HCT116 (cell line): ENCODE results near the gene ADGRL3. TPM values are rescaled to one million over a fixed set of nuclear protein-coding genes. Genes with fewer than 3 reads are reported as not detected.

Experiments used
- ATAC-seq: fragments of 200-7000 bp; cut with Tn5 transposase; 2 replicates; pipeline ENCODE4 v1.9.1; 2020; ENCODE audit warnings: mild to moderate bottlenecking, moderate library complexity
- BruUV-seq: library from RNA; stranded (reverse); fragments of 400-500 nt; replicated peaks from 2 replicates; lab custom pipeline; 2021; lab: Mats Ljungman, UMichigan
- CTCF ChIA-PET: fragments of 300-600 bp; sonication (Branson Sonifier 250); formaldehyde crosslinking; loops from one replicate; lab custom pipeline; 2021; ENCODE audit warnings: antibody characterized with exemption; lab: Charles Lee
- POLR2A ChIA-PET: fragments of 300-600, 350-600 bp; sonication (Branson Sonifier 250); formaldehyde crosslinking; loops from one replicate; lab custom pipeline; 2021; ENCODE audit warnings: antibody characterized with exemption; lab: Charles Lee
- RAD21 ChIA-PET, 2 experiments: fragments of 300-600 bp; sonication (Branson Sonifier 250); formaldehyde crosslinking; loops; one replicate each; lab custom pipeline; 2023; ENCODE audit warnings: low total read pairs in 2 of 2; ENCODE audit not compliant: uncharacterized antibody in 2 of 2, unreplicated experiment in 2 of 2, low non-redundant PET in 1 of 2; lab: Charles Lee
- DNase-seq: peaks from one replicate; pipeline ENCODE4 v3.0.0-alpha.2; 2010; ENCODE audit warnings: low read depth, low spot score
- H2AFZ ChIP-seq: fragments of 200-600 bp; shearing (Covaris generic), sonication (generic); 2 replicates; pipeline ENCODE4 v1.6.1; 2017; ENCODE audit warnings: low read depth, mixed run types, mixed read lengths, antibody characterized with exemption, low read length; ENCODE audit not compliant: poor library complexity, severe bottlenecking
- H3K27ac ChIP-seq: 2 replicates; pipeline ENCODE4 v1.5.1; 2012; ENCODE audit warnings: low read depth, low read length
- H3K27me3 ChIP-seq: fragments of 200-600 bp; sonication (generic); 2 replicates; pipeline ENCODE4 v1.6.1; 2016; ENCODE audit warnings: mixed run types, low read length, mixed read lengths; ENCODE audit not compliant: insufficient read depth
- H3K36me3 ChIP-seq, 2 experiments: fragments of 200-500 bp in 1 of 2; fragments of 200-600 bp in 1 of 2; sonication (Bioruptor generic) in 1 of 2; sonication (generic) in 1 of 2; 2 replicates each; pipeline versions ENCODE4 v1.5.1 to v1.6.1; 2014 to 2016; ENCODE audit warnings: low read length in 2 of 2, inconsistent platforms in 1 of 2, mixed read lengths in 1 of 2, mixed run types in 1 of 2; ENCODE audit not compliant: insufficient read depth in 2 of 2, control insufficient read depth in 1 of 2
- H3K4me1 ChIP-seq, 2 experiments: fragments of 200-600 bp in 1 of 2; sonication (generic) in 1 of 2; 2 replicates each; pipeline versions ENCODE4 v1.5.1 to v1.6.1; 2012 to 2017; ENCODE audit warnings: low read length in 2 of 2, inconsistent platforms in 1 of 2, mild to moderate bottlenecking in 1 of 2, mixed read lengths in 1 of 2, mixed run types in 1 of 2, moderate library complexity in 1 of 2; ENCODE audit not compliant: insufficient read depth in 2 of 2, control insufficient read depth in 1 of 2
- H3K4me2 ChIP-seq: fragments of 200-600 bp; sonication (generic); 2 replicates; pipeline ENCODE4 v1.6.1; 2017; ENCODE audit warnings: mixed run types, low read length, mixed read lengths
- H3K4me3 ChIP-seq, 2 experiments: fragments of 200-600 bp in 1 of 2; sonication (generic) in 1 of 2; replicated peaks in 1 of 2; 2 replicates each; pipeline ENCODE4 v1.5.1; 2011 to 2016; ENCODE audit warnings: low read length in 2 of 2, control low read depth in 1 of 2, low read depth in 1 of 2, mild to moderate bottlenecking in 1 of 2, mixed read lengths in 1 of 2, mixed run types in 1 of 2
- H3K79me2 ChIP-seq: fragments of 200-600 bp; sonication (generic); 2 replicates; pipeline ENCODE4 v1.6.1; 2017; ENCODE audit warnings: mild to moderate bottlenecking, mixed run types, low read length, moderate library complexity, mixed read lengths; ENCODE audit not compliant: insufficient read depth
- H3K9ac ChIP-seq: fragments of 200-600 bp; sonication (generic); 2 replicates; pipeline ENCODE4 v1.6.1; 2016; ENCODE audit warnings: low read length, mixed read lengths
- H3K9me2 ChIP-seq: fragments of 200-600 bp; sonication (generic), shearing (Covaris generic); 2 replicates; pipeline ENCODE4 v1.6.1; 2017; ENCODE audit warnings: mixed run types, mild to moderate bottlenecking, moderate library complexity; ENCODE audit not compliant: insufficient read depth
- H3K9me3 ChIP-seq, 2 experiments: fragments of 200-500 bp in 1 of 2; fragments of 200-600 bp in 1 of 2; sonication (Bioruptor generic) in 1 of 2; sonication (generic) in 1 of 2; 2 replicates each; pipeline ENCODE4 v1.6.1; 2014 to 2017; ENCODE audit warnings: low read length in 2 of 2, mixed read lengths in 2 of 2, inconsistent platforms in 1 of 2, low read depth in 1 of 2, mild to moderate bottlenecking in 1 of 2, mixed run types in 1 of 2, moderate library complexity in 1 of 2; ENCODE audit not compliant: control insufficient read depth in 1 of 2, insufficient read depth in 1 of 2
- H4K20me1 ChIP-seq: fragments of 200-600 bp; sonication (generic), shearing (Covaris generic); 2 replicates; pipeline ENCODE4 v1.6.1; 2017; ENCODE audit warnings: mixed run types, mild to moderate bottlenecking, moderate library complexity; ENCODE audit not compliant: insufficient read depth
- EGR1 ChIP-seq: IDR thresholded peaks from 2 replicates; pipeline ENCODE4 v1.6.1; 2012; ENCODE audit warnings: low read depth
- ELF1 ChIP-seq: IDR thresholded peaks from 2 replicates; pipeline ENCODE4 v1.6.1; 2012; ENCODE audit warnings: low read depth, borderline replicate concordance
- EZH2 ChIP-seq: fragments of 200-600 bp; sonication (generic); IDR thresholded peaks from 2 replicates; pipeline ENCODE4 v1.6.1; 2017; ENCODE audit warnings: antibody characterized with exemption, mixed run types
- EZH2phosphoT487 ChIP-seq: fragments of 200-600 bp; IDR thresholded peaks from 2 replicates; pipeline ENCODE4 v1.6.1; 2018; ENCODE audit warnings: antibody characterized with exemption, borderline replicate concordance
- POLR2A ChIP-seq: IDR thresholded peaks from 2 replicates; pipeline ENCODE4 v1.7.0; 2011; ENCODE audit warnings: borderline replicate concordance; ENCODE audit not compliant: insufficient read depth, insufficient read length; ENCODE audit errors: extremely low read depth
- RAD21 ChIP-seq: IDR thresholded peaks from 2 replicates; pipeline ENCODE4 v1.6.1; 2012; ENCODE audit warnings: low read depth, mild to moderate bottlenecking
- SP1 ChIP-seq: IDR thresholded peaks from 2 replicates; pipeline ENCODE4 v1.6.1; 2012; ENCODE audit warnings: low read depth
- TCF7L2 ChIP-seq: IDR thresholded peaks from 2 replicates; pipeline ENCODE4 v1.7.0; 2011; ENCODE audit warnings: borderline replicate concordance, inconsistent platforms; ENCODE audit not compliant: insufficient read depth, insufficient read length; ENCODE audit errors: extremely low read depth
- ZFX ChIP-seq: fragments of 450-650 bp; IDR thresholded peaks from 2 replicates; pipeline ENCODE4 v1.6.1; 2017
- intact Hi-C: fragments of 100-400 bp; cut with micrococcal nuclease; formaldehyde crosslinking; loops from 2 replicates; pipeline ENCODE4 v1.10.0; 2022
- total RNA-seq: library from RNA; stranded (reverse); gene quantifications from one replicate; pipeline ENCODE4 v1.2.1, GENCODE V29; 2021; ENCODE audit not compliant: unreplicated experiment
- TF ChIP-seq, protein P1 (sequence below): IDR thresholded peaks from 2 replicates; pipeline ENCODE4 v1.6.1; 2012; ENCODE audit warnings: low read depth
- TF ChIP-seq, protein P2 (sequence below), 3 experiments: fragments of 200-600 bp in 1 of 3; sonication (generic) in 1 of 3; IDR thresholded peaks in 2 of 3; conservative IDR thresholded peaks in 1 of 3; 2 replicates each; pipeline ENCODE4 v1.5.1; 2012 to 2017; ENCODE audit warnings: low read depth in 2 of 3, low read length in 2 of 3, antibody characterized with exemption in 1 of 3, borderline replicate concordance in 1 of 3, control low read depth in 1 of 3, mild to moderate bottlenecking in 1 of 3, mixed read lengths in 1 of 3, mixed run types in 1 of 3, moderate library complexity in 1 of 3; ENCODE audit not compliant: insufficient read depth in 1 of 3

ADGRL3 gene
- total RNA-seq, 1 experiment from 2014 or later: not detected

DNA sequence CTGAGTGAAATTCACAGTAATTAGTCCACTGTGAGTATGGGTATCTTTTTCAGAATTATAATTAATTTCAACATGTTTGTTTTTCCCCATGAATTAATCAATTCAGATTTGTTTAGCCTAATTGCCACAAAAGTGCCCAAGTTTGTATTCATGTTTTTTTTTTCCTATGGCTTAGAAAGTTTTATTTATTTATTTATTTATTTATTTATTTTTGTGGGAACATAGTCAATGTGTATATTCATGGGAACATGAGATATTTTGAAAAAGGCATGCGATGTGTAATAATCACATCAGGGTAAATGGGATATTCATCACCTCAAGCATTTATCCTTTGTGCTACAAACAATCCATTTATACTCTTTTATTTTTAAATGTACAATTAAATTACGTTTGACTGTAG lies 475.3 kb downstream of the ADGRL3 start (continued):
- TF ChIP-seq, protein P1, sequence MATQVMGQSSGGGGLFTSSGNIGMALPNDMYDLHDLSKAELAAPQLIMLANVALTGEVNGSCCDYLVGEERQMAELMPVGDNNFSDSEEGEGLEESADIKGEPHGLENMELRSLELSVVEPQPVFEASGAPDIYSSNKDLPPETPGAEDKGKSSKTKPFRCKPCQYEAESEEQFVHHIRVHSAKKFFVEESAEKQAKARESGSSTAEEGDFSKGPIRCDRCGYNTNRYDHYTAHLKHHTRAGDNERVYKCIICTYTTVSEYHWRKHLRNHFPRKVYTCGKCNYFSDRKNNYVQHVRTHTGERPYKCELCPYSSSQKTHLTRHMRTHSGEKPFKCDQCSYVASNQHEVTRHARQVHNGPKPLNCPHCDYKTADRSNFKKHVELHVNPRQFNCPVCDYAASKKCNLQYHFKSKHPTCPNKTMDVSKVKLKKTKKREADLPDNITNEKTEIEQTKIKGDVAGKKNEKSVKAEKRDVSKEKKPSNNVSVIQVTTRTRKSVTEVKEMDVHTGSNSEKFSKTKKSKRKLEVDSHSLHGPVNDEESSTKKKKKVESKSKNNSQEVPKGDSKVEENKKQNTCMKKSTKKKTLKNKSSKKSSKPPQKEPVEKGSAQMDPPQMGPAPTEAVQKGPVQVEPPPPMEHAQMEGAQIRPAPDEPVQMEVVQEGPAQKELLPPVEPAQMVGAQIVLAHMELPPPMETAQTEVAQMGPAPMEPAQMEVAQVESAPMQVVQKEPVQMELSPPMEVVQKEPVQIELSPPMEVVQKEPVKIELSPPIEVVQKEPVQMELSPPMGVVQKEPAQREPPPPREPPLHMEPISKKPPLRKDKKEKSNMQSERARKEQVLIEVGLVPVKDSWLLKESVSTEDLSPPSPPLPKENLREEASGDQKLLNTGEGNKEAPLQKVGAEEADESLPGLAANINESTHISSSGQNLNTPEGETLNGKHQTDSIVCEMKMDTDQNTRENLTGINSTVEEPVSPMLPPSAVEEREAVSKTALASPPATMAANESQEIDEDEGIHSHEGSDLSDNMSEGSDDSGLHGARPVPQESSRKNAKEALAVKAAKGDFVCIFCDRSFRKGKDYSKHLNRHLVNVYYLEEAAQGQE: no peak

DNA sequence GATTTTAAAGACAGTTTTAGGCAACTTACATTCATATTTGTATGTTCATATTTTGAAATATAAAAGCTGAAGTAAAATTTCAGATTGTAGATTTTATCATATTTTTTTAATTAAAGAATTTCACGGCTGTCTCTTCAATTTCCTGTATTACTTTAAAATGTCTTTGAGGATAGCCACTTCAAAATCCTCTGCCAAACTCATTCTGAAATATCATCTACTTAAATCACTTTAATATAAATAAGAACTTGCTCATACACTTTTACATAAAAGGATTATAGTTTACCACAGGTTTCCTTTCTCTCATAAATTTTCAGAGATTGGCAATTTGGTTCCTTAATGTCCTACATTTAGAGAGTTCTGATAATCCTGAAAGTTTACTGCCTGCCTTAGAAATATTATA lies 478.2 kb downstream of the ADGRL3 start:
- POLR2A ChIA-PET: no interaction called here
- H3K79me2 ChIP-seq: no peaks in the 10 kb centered on the region
- H3K4me1 ChIP-seq: no peaks in the 10 kb centered on the region
- H3K36me3 ChIP-seq: no peaks in the 10 kb centered on the region
- no TSS peak for BruUV-seq
- no peaks in the 10 kb centered on the region for H3K27me3 ChIP-seq
- DNase-seq: no peak
- H3K4me3 ChIP-seq: no peak overlapping the region
- no peak overlapping the region for H3K9ac ChIP-seq
- no peak overlapping the region for H2AFZ ChIP-seq
- no peak overlapping the region for H3K27ac ChIP-seq
- TF ChIP-seq EGR1 (no peak), EZH2phosphoT487 (no peak), ZFX (no peak)
- TF ChIP-seq, all 23 proteins: peak for 0
- H3K4me2 ChIP-seq: no peak overlapping the region
- peaks cover 3 to 8% of the 10 kb centered on the region in 2 experiments; a peak in 2 of 4 replicates for H3K9me3 ChIP-seq
- no peaks in the 10 kb centered on the region for H3K9me2 ChIP-seq
- ChIA-PET RAD21 (no interaction called here), CTCF (no interaction called here)
- no peak for ATAC-seq
- intact Hi-C loops: no loop called here
- no peaks in the 10 kb centered on the region for H4K20me1 ChIP-seq

DNA sequence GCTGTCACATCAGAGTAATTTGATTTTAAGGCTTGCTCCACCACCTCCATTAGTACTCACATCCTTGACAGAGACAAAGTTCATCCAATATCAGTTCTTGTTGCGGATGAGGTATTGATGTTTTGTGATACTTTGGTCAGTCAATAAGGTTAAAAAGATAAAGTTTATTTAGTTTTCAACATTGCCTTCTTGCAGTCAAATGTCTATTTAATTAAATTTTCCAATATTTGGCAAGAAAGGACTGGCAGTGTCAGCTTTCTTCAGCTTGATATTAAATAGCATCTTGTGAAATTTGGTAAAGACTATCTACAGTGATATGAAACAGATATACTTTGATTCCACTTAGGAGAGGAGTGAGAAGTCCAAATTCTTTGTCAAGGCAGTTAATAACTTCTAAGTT lies 493.4 kb downstream of the ADGRL3 start:
- RAD21 ChIA-PET: no interaction called here
- CTCF ChIA-PET: no interaction called here
- POLR2A ChIA-PET: no interaction called here
- no peak overlapping the region for H3K4me2 ChIP-seq
- no peaks in the 10 kb centered on the region for H4K20me1 ChIP-seq
- H3K9ac ChIP-seq: no peak overlapping the region
- DNase-seq (no peak), ATAC-seq (no peak)
- H3K9me3 ChIP-seq: peaks cover 0 to 13% of the 10 kb centered on the region in 2 experiments; a peak in 2 of 4 replicates
- no peaks in the 10 kb centered on the region for H3K4me1 ChIP-seq
- H3K27me3 ChIP-seq: no peaks in the 10 kb centered on the region
- no peaks in the 10 kb centered on the region for H3K9me2 ChIP-seq
- BruUV-seq: no TSS peak
- H3K79me2 ChIP-seq: no peaks in the 10 kb centered on the region
- H3K4me3 ChIP-seq: no peak overlapping the region
- H2AFZ ChIP-seq: no peak overlapping the region
- no peak overlapping the region for H3K27ac ChIP-seq
- intact Hi-C loops: no loop called here
- H3K36me3 ChIP-seq: no peaks in the 10 kb centered on the region
- TF ChIP-seq EZH2phosphoT487 (no peak), EZH2 (no peak), RAD21 (no peak), SP1 (no peak), TCF7L2 (no peak), ELF1 (no peak), POLR2A (no peak)
- TF ChIP-seq, protein P2, sequence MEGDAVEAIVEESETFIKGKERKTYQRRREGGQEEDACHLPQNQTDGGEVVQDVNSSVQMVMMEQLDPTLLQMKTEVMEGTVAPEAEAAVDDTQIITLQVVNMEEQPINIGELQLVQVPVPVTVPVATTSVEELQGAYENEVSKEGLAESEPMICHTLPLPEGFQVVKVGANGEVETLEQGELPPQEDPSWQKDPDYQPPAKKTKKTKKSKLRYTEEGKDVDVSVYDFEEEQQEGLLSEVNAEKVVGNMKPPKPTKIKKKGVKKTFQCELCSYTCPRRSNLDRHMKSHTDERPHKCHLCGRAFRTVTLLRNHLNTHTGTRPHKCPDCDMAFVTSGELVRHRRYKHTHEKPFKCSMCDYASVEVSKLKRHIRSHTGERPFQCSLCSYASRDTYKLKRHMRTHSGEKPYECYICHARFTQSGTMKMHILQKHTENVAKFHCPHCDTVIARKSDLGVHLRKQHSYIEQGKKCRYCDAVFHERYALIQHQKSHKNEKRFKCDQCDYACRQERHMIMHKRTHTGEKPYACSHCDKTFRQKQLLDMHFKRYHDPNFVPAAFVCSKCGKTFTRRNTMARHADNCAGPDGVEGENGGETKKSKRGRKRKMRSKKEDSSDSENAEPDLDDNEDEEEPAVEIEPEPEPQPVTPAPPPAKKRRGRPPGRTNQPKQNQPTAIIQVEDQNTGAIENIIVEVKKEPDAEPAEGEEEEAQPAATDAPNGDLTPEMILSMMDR (IDR thresholded peaks at IDR 0.05 in 2 of 3, conservative IDR thresholded peaks at IDR 0.05 in 1 of 3; ENCODE audit: borderline replicate concordance in 1 of 3, insufficient read depth in 1 of 3, low read depth in 2 of 3, low read length in 2 of 3): no peak
